ENCODE measurements around the gene TBL1XR1. TPM values are rescaled to one million over a fixed set of nuclear protein-coding genes. Genes with fewer than 3 reads are reported as not detected.

Gene TBL1XR1
- total and polyA plus RNA-seq, 2 of the 4 experiments (the other 2 are of a cell fraction) = 25.2 to 170 TPM

- Histone ChIP-seq H3K4me3 (ENCODE audit: insufficient read depth, low read depth, low read length) (no peak overlapping the region), H2AK5ac (ENCODE audit: low read depth, low read length) (no peak overlapping the region), H3K27me3 (ENCODE audit: control insufficient read depth, insufficient read depth, low read length) (no peaks in the 10 kb centered on the region), H3K14ac (replicated peaks; ENCODE audit: low read depth, low read length) (no peak overlapping the region), H3K4me2 (ENCODE audit: low read depth, low read length) (no peak overlapping the region), H2BK5ac (ENCODE audit: low read depth, low read length, poor library complexity, severe bottlenecking) (no peak overlapping the region), H3K9me1 (ENCODE audit: insufficient read depth, low read length) (peaks cover 3% of the 10 kb centered on the region; the same call in 1 of the 2 replicates), H2BK15ac (ENCODE audit: low read depth, low read length) (no peak overlapping the region), H3K4ac (ENCODE audit: low read depth, low read length) (no peak overlapping the region), H4K91ac (ENCODE audit: insufficient read depth, low read depth, low read length) (no peak overlapping the region), H3K4me1 (ENCODE audit: control insufficient read depth, insufficient read depth, low read length) (peaks cover 5% of the 10 kb centered on the region), H3K79me1 (ENCODE audit: low read depth in 1 of 2, low read length in 2 of 2) (no peaks in the 10 kb centered on the region), H3K9ac (ENCODE audit: low read depth, low read length) (no peak overlapping the region), H4K5ac (ENCODE audit: low read depth, low read length) (no peak overlapping the region), H3K56ac (ENCODE audit: extremely low read depth, insufficient read depth, low read length) (no peak overlapping the region), H3K23ac (ENCODE audit: low read depth, low read length) (no peak overlapping the region), H2AK9ac (replicated peaks; ENCODE audit: low read depth, low read length, poor library complexity) (no peak overlapping the region), H4K20me1 (ENCODE audit: insufficient read depth, low read length) (no peaks in the 10 kb centered on the region), H4K8ac (ENCODE audit: low read depth in 2 of 2, low read length in 2 of 2) (no peak overlapping the region), H2BK20ac (ENCODE audit: low read depth, low read length) (no peak overlapping the region), H2AFZ (replicated peaks; ENCODE audit: low read length, poor library complexity) (no peak overlapping the region), H3K36me3 (ENCODE audit: control insufficient read depth, insufficient read depth, low read length) (no peaks in the 10 kb centered on the region), H3K18ac (ENCODE audit: low read depth, low read length) (no peak overlapping the region), H3K27ac (ENCODE audit: insufficient read depth, low read length) (no peak overlapping the region), H2BK120ac (ENCODE audit: low read depth, low read length) (no peak overlapping the region), H3K9me3 (ENCODE audit: control insufficient read depth, insufficient read depth, low read length) (no peaks in the 10 kb centered on the region)
- dilution Hi-C loops (cut with HindIII; ENCODE audit: low sequenced_read_pairs, unreplicated experiment) = no loop called here
- POLR2A ChIA-PET (ENCODE audit: unreplicated experiment) = no interaction called here
- intact Hi-C loops (cut with micrococcal nuclease) = no loop called here
- no peak for TF ChIP-seq MAFK (IDR thresholded peaks at IDR 0.05; ENCODE audit: low read depth, low read length)
- TF ChIP-seq USF2 (IDR thresholded peaks at IDR 0.05; ENCODE audit: low read depth, low read length) = no peak
- TF ChIP-seq ELK1 (IDR thresholded peaks at IDR 0.05; ENCODE audit: borderline replicate concordance, low read depth, low read length) = no peak
- TF ChIP-seq POLR2A (IDR thresholded peaks at IDR 0.05; ENCODE audit: low read depth, low read length) = no peak
- TF ChIP-seq CHD1 (IDR thresholded peaks at IDR 0.05; ENCODE audit: low read depth, low read length) = no peak
- no peak for TF ChIP-seq RAD21 (IDR thresholded peaks at IDR 0.05; ENCODE audit: low read length)
- no peak for TF ChIP-seq CEBPB (IDR thresholded peaks at IDR 0.05; ENCODE audit: low read depth, low read length)
- no peak for TF ChIP-seq CTCF (conservative IDR thresholded peaks at IDR 0.05; ENCODE audit: low read depth, low read length)
- ATAC-seq (ENCODE audit: low read depth) (no peak), DNase-seq (no peak)
- no TSS peak for BruUV-seq (replicated peaks)
- in situ Hi-C loops (cut with MboI; ENCODE audit: low sequenced_read_pairs) = no loop called here
- CTCF ChIA-PET = no interaction called here
- WGBS, 2 experiments (ENCODE audit: extremely low coverage in 2 of 2, insufficient read length in 1 of 2) = 96% methylated on average over 25 of the region's 43 CpGs; no CpG with 5 or more reads in 1 of the 2 experiments
Measured at GRCh38 chr3:177203689-177204395, 6.6 kb upstream of the TBL1XR1 start.

All from IMR-90 (cell line).